ENCODE measurements around the gene MAP3K3. TPM values are rescaled to one million over a fixed set of nuclear protein-coding genes. Genes with fewer than 3 reads are reported as not detected.

MAP3K3 gene
- total and polyA plus RNA-seq, 2 experiments from 2014 or later = 28.1 to 31.9 TPM

DNA sequence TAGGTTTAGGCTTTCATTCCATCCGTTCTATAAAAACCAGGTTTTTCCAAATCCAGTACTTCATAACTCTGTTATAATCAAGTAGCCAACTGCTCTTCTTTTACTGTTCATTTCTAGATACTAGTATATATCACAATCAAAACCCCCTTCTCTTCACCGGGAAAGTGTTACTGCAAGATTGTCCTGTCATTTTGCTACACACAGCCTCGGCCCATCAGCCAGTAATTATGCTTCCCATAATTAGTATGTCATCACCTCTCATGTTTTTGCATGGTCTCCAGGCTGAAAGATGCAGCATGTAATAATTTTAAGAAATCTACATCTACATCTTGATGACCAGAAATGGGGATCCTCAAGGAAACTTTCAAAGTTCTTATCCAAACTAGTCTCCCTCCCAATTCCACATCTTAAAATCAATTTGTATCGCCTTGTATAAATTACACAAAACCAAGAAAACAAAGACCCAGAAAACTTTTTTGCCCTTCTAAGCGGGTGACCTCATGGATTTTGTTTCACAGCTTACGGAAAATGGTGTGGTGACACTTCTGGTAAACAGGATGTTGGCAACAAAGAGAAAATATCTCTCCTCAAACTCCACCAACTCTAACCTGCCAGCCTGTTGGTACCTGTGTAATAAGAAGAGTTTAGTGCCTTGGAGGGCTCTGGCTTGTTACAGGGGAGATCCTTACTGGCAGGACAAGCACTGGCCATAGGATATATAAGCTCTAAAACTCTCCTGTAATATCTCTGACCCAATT lies 12.2 kb upstream of the MAP3K3 start:
- TF ChIP-seq, protein P1, sequence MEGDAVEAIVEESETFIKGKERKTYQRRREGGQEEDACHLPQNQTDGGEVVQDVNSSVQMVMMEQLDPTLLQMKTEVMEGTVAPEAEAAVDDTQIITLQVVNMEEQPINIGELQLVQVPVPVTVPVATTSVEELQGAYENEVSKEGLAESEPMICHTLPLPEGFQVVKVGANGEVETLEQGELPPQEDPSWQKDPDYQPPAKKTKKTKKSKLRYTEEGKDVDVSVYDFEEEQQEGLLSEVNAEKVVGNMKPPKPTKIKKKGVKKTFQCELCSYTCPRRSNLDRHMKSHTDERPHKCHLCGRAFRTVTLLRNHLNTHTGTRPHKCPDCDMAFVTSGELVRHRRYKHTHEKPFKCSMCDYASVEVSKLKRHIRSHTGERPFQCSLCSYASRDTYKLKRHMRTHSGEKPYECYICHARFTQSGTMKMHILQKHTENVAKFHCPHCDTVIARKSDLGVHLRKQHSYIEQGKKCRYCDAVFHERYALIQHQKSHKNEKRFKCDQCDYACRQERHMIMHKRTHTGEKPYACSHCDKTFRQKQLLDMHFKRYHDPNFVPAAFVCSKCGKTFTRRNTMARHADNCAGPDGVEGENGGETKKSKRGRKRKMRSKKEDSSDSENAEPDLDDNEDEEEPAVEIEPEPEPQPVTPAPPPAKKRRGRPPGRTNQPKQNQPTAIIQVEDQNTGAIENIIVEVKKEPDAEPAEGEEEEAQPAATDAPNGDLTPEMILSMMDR (IDR thresholded peaks at IDR 0.05; ENCODE audit: low read depth, low read length) = no peak
- Histone ChIP-seq H3K9me3 (ENCODE audit: low read depth) (no peaks in the 10 kb centered on the region), H3K27ac (peak overlapping the region; percentile 17), H3K4me3 (no peak overlapping the region), H3K4me1 (ENCODE audit: low read depth) (no peaks in the 10 kb centered on the region), H3K36me3 (peaks cover 24% of the 10 kb centered on the region), H3K27me3 (no peaks in the 10 kb centered on the region)
- no peak for DNase-seq (ENCODE audit: low read depth in 1 of 2, low spot score in 1 of 2)

DNA sequence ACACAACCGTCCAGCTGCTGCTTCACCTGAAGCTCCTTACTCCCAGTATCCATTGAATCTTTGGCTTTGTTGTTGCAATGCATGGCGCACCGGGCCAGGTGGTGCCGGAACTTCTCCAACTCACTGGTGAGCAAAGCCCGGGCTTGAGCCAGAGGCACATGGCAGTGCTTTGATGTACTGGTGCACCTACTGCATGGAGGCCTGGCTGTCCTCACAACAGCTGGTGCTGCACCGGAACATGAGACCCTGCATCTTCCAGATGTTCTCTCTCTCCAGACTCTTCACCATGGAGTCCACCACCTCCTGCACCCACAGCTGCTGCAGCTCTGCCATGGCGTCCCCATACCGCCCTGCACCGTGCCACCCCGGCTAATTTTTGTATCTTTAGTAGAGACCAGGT lies 11.4 kb upstream of the MAP3K3 start:
- Histone ChIP-seq H3K36me3 (peaks cover 15% of the 10 kb centered on the region), H3K4me3 (no peak overlapping the region), H3K9me3 (ENCODE audit: low read depth) (no peaks in the 10 kb centered on the region), H3K27ac (peak overlapping the region; percentile 17), H3K4me1 (ENCODE audit: low read depth) (no peaks in the 10 kb centered on the region), H3K27me3 (no peaks in the 10 kb centered on the region)
- DNase-seq (ENCODE audit: low read depth in 1 of 2, low spot score in 1 of 2) = no peak
- TF ChIP-seq, protein P1 (IDR thresholded peaks at IDR 0.05; ENCODE audit: low read depth, low read length) = no peak

DNA sequence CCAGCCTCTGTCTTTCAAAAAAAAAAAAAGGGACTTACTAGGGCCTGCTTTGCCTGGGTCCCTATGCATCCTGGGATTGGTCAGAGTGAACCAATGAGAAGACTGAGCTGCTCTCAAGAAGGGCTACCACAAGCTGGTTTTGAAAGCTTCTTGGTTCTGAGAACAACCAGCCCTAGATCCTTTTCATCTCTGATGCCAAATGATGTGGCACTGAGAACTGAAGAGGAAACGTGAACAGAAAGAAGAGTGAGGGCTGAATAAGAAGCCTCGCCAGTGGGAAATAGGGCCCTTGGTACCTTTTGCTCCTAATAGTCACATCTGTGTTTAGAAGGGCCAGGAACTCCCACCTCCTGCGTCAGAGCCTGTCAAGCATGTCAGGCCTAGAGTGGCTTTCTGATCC lies 10.9 kb upstream of the MAP3K3 start:
- H3K27me3 ChIP-seq = no peaks in the 10 kb centered on the region
- no peak overlapping the region for H3K4me3 ChIP-seq
- no peaks in the 10 kb centered on the region for H3K9me3 ChIP-seq (ENCODE audit: low read depth)
- peaks cover 15% of the 10 kb centered on the region for H3K36me3 ChIP-seq
- no peak for DNase-seq (ENCODE audit: low read depth in 1 of 2, low spot score in 1 of 2)
- TF ChIP-seq, protein P1 (IDR thresholded peaks at IDR 0.05; ENCODE audit: low read depth, low read length) = no peak
- no peak overlapping the region for H3K27ac ChIP-seq
- no peaks in the 10 kb centered on the region for H3K4me1 ChIP-seq (ENCODE audit: low read depth)

DNA sequence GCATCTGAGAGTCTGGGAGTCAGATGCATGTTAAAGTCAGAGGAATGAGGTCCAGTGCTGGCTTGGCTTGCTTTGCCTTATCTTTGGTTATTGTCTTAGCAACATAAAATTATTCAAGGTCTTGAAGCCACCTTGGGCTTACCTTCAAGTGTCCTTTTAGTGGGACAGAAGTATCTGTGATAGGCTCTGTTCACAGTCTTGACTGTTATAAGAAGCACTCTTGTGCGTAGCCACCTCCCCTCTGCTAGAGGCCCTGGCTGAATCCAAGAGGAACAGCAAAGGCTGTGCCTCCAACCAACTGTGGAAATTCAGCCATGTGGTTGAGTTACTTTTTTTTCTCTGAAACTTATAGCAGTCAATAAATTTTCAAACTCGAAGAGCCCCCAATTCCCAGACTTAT lies 8.6 kb upstream of the MAP3K3 start:
- H3K36me3 ChIP-seq = no peaks in the 10 kb centered on the region
- no peaks in the 10 kb centered on the region for H3K4me1 ChIP-seq (ENCODE audit: low read depth)
- no peak for DNase-seq (ENCODE audit: low read depth in 1 of 2, low spot score in 1 of 2)
- H3K4me3 ChIP-seq = no peak overlapping the region
- H3K9me3 ChIP-seq (ENCODE audit: low read depth) = no peaks in the 10 kb centered on the region
- TF ChIP-seq, protein P1 (IDR thresholded peaks at IDR 0.05; ENCODE audit: low read depth, low read length) = no peak
- no peak overlapping the region for H3K27ac ChIP-seq
- H3K27me3 ChIP-seq = no peaks in the 10 kb centered on the region

DNA sequence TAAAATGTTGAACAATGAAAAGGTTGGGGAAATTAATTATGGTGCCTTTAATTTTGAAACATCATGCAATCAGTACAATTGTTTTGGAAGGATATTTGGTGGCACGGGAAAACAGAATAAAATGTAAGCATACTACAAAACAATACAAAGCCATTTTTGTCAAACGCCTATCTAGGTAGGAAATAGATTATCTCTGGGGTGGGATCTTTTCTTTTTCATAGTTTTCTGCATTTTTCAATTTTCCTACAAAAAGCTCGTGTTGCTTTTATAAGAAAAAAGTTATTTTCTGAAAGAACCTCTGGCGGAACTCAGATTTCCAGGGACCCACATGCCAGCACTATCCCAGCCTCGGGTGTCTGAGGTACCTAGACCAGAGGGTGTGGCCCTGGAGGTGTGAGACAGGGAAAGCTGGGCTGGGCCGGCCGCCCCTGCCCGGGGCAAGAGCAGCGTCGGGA lies 961 bp upstream of the MAP3K3 start:
- H3K4me3 ChIP-seq = peak overlapping the region; percentile 62
- peak overlapping the region; percentile 78 for H3K27ac ChIP-seq
- no peaks in the 10 kb centered on the region for H3K27me3 ChIP-seq
- H3K9me3 ChIP-seq (ENCODE audit: low read depth) = no peaks in the 10 kb centered on the region
- TF ChIP-seq, protein P1 (IDR thresholded peaks at IDR 0.05; ENCODE audit: low read depth, low read length) = no peak
- peaks cover 13% of the 10 kb centered on the region for H3K4me1 ChIP-seq (ENCODE audit: low read depth)
- no peak for DNase-seq (ENCODE audit: low read depth in 1 of 2, low spot score in 1 of 2)
- no peaks in the 10 kb centered on the region for H3K36me3 ChIP-seq
